Psoas muscle (tissue), 8 donors: ENCODE results near the gene RUFY1. TPM values are rescaled to one million over a fixed set of nuclear protein-coding genes. Genes with fewer than 3 reads are reported as not detected.
"Not testable (repeated sequence)": the region's sequence is repeated elsewhere in the genome, so short reads cannot be mapped to it uniquely, and the experiment has no call there.

Experiments used
- ATAC-seq, 4 donors: fragments of 200-7000 bp; cut with Tn5 transposase; one replicate each; pipeline ENCODE4 v1.9.1; 2020; ENCODE audit warnings: moderate library complexity in 3 of 4, mild to moderate bottlenecking in 2 of 4
- DNase-seq, 2 donors: peaks; one replicate each; pipeline ENCODE4 v3.0.0-alpha.2; 2020
- H3K27ac ChIP-seq: fragments of 200-600 bp; one replicate; pipeline ENCODE4 v1.8.0; 2022
- H3K27me3 ChIP-seq, 3 donors: fragments of 200-600 bp in 1 of 3; one replicate each; pipeline versions ENCODE4 v1.6.1 to v1.8.0; 2013 to 2022; ENCODE audit warnings: low read length in 2 of 3, mild to moderate bottlenecking in 2 of 3, moderate library complexity in 1 of 3; ENCODE audit not compliant: insufficient read depth in 3 of 3
- H3K36me3 ChIP-seq, 2 donors: fragments of 200-600 bp in 1 of 2; one replicate each; pipeline versions ENCODE4 v1.6.1 to v1.8.0; 2013 to 2022; ENCODE audit warnings: low read depth in 1 of 2, mild to moderate bottlenecking in 1 of 2, moderate library complexity in 1 of 2; ENCODE audit not compliant: insufficient read depth in 1 of 2
- H3K4me1 ChIP-seq: fragments of 200-600 bp; one replicate; pipeline ENCODE4 v1.8.0; 2022
- H3K4me3 ChIP-seq: fragments of 200-600 bp; one replicate; pipeline ENCODE4 v1.8.0; 2022; ENCODE audit warnings: mild to moderate bottlenecking
- H3K9me3 ChIP-seq: fragments of 200-600 bp; one replicate; pipeline ENCODE4 v1.8.0; 2022
- WGBS, 3 donors: extraction: QIAGEN DNeasy Blood & Tissue Kit; methylation state at CpG; one replicate each; pipeline versions ENCODE4 v1.1.6 to v1.1.7; 2013; 5-methylcytosine and 5-hydroxymethylcytosine counted together
- intact Hi-C, 2 donors: fragments of 100-400 bp; cut with DNase I; formaldehyde crosslinking; loops; one replicate each; pipeline versions ENCODE4 v1.11.0 to v1.14.2; 2022
- polyA plus RNA-seq, 3 donors: library from polyadenylated mRNA; stranded (reverse); fragments of 200-250 nt; gene quantifications; one replicate each; pipeline ENCODE4 v1.2.3, GENCODE V29; 2013
- total RNA-seq, 4 donors: library from RNA; stranded (reverse); fragmentation: NEBNext Ultra II Directional in 2 of 4; extraction: Animal tissue kit (Norgen Biotek cat#: 25700) in 2 of 4; gene quantifications; one replicate each; pipeline versions ENCODE4 v1.2.1 to v1.2.4, GENCODE V29; 2021 to 2023
- TF ChIP-seq, protein P1 (sequence below): fragments of 200-600 bp; IDR thresholded peaks from one replicate; pipeline ENCODE4 v1.8.0; 2022; ENCODE audit warnings: antibody characterized with exemption
- donor health status: healthy with polysubstance abuse.
- donor health status: DM: no; HTN: no; CAD: no; lungs with moderate emphysema.
- donor health status: Bipolar disorder and iron deficiency.
- donor health status: healthy.
- donor health status: DM: yes; HTN: yes; CAD: no.
- donor health status: DM: no; HTN: no; CAD: no.
- donor health status: DM: no; HTN: no; CAD: no.
- donor health status: DM: yes; HTN: yes; CAD: no.

Gene RUFY1
- total and polyA plus RNA-seq, 7 donors, result 17.9 to 26.3 (median 22.8) TPM

DNA sequence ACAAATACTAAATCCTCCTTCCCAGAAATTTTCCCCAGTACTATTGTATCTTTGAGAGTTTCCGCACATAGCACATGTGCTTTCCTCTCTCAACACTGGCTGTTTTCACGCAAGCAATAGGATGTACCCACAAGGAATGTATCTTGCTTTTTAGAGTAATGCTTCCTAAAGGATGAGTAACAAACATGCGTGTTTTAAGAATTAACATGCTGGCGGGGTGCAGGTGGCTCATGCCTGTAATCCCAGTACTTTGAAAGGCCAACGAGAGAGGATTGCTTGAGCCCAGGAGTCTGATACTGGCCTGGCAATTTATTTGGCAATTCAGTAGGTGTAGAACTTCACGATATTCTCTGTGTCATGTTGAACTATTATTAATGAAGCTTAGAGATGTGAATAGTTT, 4.6 kb downstream of the RUFY1 start:
- intact Hi-C loops, result loop anchor here in 1 of 2 donors (5.0 to 10.0 kb wide), 2 partner anchors 62 to 520 kb away; partner anchors contain the start of gene RNF130

DNA sequence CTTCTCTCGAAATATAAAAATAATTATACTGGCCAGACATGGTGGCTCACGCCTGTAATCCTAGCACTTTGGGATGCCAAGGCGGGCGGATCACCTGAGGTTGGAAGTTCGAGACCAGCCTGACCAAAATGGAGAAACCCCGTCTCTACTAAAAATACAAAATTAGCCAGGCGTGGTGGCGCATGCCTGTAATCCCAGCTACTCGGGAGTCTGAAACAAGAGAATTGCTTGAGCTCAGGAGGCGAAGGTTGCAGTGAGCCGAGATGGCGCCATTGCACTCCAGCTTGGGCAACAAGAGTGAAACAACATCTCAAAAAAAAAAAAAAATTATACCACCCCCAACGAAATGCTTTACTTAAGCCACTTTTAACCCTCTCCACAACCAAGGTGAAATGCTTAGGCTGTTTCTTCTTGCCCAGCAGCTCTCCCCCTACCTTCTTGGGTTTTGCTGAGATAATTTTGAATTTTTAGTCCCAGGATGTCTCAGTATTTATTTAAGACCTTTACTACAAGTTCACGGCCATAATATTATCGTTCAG, 8.0 kb downstream of the RUFY1 start:
- Histone ChIP-seq H3K4me1 (peaks cover 20% of the 10 kb centered on the region), H3K36me3 (peaks cover 0 to 32% of the 10 kb centered on the region in 2 donors), H3K4me3 (peak overlapping the region; percentile 68), H3K27ac (peak overlapping the region; percentile 77)
- 78 to 82% (median 81%) methylated on average over 15 of the region's 15 CpGs for WGBS, 3 donors
- intact Hi-C loops, result loop anchor here in 1 of 2 donors (10.0 kb wide), 1 partner anchor 516 kb away; the partner anchor contains the start of gene RNF130
- not testable (repeated sequence) for DNase-seq, ATAC-seq, H3K9me3 ChIP-seq, H3K27me3 ChIP-seq

More for the DNA sequence above, 4.6 kb downstream of the RUFY1 start:
- no peak overlapping the region for H3K4me3 ChIP-seq
- H3K27ac ChIP-seq, result no peak overlapping the region
- TF ChIP-seq, protein P1, sequence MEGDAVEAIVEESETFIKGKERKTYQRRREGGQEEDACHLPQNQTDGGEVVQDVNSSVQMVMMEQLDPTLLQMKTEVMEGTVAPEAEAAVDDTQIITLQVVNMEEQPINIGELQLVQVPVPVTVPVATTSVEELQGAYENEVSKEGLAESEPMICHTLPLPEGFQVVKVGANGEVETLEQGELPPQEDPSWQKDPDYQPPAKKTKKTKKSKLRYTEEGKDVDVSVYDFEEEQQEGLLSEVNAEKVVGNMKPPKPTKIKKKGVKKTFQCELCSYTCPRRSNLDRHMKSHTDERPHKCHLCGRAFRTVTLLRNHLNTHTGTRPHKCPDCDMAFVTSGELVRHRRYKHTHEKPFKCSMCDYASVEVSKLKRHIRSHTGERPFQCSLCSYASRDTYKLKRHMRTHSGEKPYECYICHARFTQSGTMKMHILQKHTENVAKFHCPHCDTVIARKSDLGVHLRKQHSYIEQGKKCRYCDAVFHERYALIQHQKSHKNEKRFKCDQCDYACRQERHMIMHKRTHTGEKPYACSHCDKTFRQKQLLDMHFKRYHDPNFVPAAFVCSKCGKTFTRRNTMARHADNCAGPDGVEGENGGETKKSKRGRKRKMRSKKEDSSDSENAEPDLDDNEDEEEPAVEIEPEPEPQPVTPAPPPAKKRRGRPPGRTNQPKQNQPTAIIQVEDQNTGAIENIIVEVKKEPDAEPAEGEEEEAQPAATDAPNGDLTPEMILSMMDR, result no peak
- no peaks in the 10 kb centered on the region for H3K27me3 ChIP-seq
- no peaks in the 10 kb centered on the region for H3K9me3 ChIP-seq
- peaks cover 30% of the 10 kb centered on the region for H3K4me1 ChIP-seq
- no peak for ATAC-seq
- WGBS, 3 donors, result 86 to 96% (median 92%) methylated on average over 6 of the region's 6 CpGs
- H3K36me3 ChIP-seq, result peaks cover 0 to 4% of the 10 kb centered on the region in 2 donors
- DNase-seq, result no peak

DNA sequence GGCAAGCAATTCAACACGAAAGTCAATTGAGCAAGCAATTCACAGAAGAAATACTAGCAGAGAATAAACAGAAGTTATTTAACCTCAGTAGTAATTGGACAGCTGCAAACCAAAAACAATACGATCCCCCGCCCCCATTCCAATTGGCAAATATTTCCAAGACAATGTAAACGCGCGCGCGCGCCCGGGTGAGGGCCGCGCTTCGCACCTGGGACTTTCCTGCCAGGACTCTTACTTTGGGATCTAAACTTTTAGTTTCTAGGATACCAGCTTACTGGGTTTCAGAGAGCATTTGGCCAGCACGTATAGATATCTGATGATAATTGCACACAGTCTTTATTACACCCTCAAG, 8.6 kb downstream of the RUFY1 start:
- Histone ChIP-seq H3K27ac (peak overlapping the region; percentile 77), H3K4me1 (peaks cover 18% of the 10 kb centered on the region), H3K9me3 (no peaks in the 10 kb centered on the region), H3K27me3 (no peaks in the 10 kb centered on the region), H3K36me3 (peaks cover 0 to 37% of the 10 kb centered on the region in 2 donors), H3K4me3 (peak overlapping the region; percentile 68)
- WGBS, 3 donors, result 9 to 19% (median 13%) methylated on average over 14 of the region's 14 CpGs
- no peak for DNase-seq
- TF ChIP-seq, protein P1, result no peak
- peak in 1 of 4 donors; percentile 26 for ATAC-seq
- intact Hi-C loops, result loop anchor here in 1 of 2 donors (10.0 kb wide), 1 partner anchor 516 kb away; the partner anchor contains the start of gene RNF130

DNA sequence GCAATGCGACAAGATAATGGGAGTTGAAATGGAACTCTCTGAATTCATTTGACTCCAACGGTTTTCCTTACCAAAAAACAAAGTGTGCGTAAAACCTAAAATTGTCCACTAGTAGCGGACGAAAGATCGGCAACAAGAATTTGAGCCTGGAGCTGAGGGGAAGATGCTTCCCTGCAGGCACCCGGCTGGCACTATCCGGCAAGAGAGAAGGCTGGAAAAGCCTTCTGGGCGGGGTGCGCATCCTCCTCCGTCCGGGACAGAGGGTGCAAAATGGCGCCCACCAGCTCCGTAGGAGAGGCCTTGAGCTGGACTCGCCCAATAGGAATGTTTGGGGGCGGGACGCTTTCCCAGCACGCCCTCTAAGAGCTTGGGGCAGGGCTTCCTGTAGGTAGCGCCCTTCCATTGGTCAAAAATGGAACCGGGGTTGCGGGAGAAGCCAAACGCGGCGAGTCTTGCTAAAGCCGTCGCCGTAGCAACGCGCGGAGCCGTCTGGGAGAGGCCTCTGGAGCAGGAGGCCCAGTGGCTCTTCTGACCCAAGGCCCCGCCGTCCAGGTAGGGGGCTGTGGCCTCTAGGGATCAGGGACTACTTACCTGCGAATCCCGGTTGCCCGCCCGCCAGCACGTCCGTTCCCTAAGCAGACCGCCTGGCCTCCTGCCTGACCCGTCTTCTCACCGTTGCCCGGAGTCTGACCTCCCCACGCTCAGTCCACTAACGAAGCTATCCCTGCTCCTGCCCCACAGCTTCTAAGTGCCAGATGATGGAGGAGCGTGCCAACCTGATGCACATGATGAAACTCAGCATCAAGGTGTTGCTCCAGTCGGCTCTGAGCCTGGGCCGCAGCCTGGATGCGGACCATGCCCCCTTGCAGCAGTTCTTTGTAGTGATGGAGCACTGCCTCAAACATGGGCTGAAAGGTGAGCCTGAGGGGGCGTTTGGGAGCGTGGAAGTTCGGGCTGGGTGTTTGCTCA, 9.2 kb downstream of the RUFY1 start:
- ATAC-seq (peak; percentile 99 to 100 (median 99)), DNase-seq (peak; percentile 97 to 98)
- Histone ChIP-seq H3K4me1 (peaks cover 13% of the 10 kb centered on the region), H3K27ac (peak overlapping the region; percentile 77), H3K36me3 (peaks cover 0 to 44% of the 10 kb centered on the region in 2 donors), H3K9me3 (no peaks in the 10 kb centered on the region), H3K4me3 (peak overlapping the region; percentile 68), H3K27me3 (no peaks in the 10 kb centered on the region)
- intact Hi-C loops, result loop anchor here in 1 of 2 donors (10.0 kb wide), 1 partner anchor 515 kb away; the partner anchor contains the start of gene RNF130
- TF ChIP-seq, protein P1, result no peak
- WGBS, 3 donors, result 7 to 12% (median 12%) methylated on average over 46 to 52 of the region's 52 CpGs

DNA sequence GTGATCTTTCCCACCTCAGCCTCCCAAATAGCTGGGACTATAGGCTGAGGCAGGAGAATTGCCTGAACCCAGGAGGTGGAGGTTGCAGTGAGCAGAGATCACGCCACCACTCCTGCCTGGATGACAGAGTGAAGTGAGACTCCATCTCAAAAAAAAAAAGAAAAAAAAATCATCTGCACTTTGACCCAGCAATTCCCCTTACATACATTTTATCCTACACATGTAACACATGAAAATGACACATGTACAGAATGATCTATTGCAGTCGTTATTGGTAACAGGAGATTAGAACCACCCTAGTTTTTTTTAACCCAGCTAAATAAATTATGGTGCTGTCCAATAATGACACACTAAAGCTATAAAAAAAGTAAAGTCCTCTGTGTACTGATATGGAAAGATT, 14.2 kb downstream of the RUFY1 start:
- DNase-seq, result no peak
- Histone ChIP-seq H3K9me3 (no peaks in the 10 kb centered on the region), H3K36me3 (peaks cover 0 to 90% of the 10 kb centered on the region in 2 donors), H3K4me3 (no peak overlapping the region), H3K27ac (no peak overlapping the region), H3K4me1 (peaks cover 5% of the 10 kb centered on the region), H3K27me3 (no peaks in the 10 kb centered on the region)
- TF ChIP-seq, protein P1, result no peak
- no peak for ATAC-seq
- WGBS, 3 donors, result 50 to 79% (median 69%) methylated on average over 2 of the region's 2 CpGs
- intact Hi-C loops, result no loop called here
